ENCODE data around the gene SERPINA4. TPM values are rescaled to one million over a fixed set of nuclear protein-coding genes. Genes with fewer than 3 reads are reported as not detected.

SERPINA4 gene
- total and polyA plus RNA-seq, 2 of the 8 experiments (the other 6 are each of a cell fraction or from before 2014, with no cell fraction given) = not detected

DNA sequence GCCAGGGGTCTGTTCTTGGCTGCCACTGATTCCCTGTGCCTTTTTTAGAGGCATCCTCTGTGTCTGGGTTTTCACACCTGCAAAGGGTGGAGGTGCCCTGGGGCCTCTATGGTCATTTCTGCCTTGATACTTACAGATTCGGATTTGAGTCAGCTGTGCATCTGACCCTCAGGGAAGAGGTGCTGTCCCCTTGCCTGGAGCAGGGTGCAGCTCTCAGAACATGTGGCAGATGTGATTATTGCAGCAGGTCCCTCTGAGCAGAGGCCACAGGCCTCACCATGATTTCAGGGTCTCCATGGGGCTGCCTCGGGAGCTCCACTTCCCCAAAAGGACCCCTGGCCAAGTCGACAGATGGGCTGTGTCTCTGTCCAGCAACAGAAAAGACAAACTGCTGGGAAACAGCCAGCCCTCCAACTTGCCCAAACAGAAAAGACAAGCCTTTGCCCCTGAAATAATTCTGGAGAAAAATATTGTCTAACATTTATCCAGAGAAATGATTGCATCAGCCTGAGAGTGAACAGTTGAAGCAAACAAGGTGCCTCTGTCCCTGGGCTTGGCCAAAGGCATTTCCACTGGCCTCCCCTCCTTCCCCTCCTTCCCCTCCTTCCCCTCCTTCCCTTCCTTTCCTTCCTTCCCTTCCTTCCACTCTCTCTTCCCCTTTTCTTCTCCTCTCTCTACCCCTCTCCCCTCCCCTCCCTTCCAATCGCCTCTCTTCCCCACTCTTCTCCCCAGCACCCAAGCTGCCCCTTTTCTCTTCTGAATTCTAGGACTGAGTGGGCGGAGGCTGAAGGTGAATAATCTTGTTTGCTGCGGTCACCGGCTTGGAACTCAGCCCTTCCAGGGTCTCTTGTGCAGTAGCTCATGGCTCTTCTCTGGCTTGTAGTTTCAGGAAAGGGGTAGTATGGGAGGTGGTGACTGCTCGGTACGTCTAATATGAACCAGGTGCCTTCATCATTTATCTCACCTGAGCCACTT lies 51.6 kb downstream of the SERPINA4 start:
- FAIRE-seq (no peak), DNase-seq (ENCODE audit: low read depth in 1 of 2, low spot score in 2 of 2) (no peak)
- CTCF ChIA-PET (ENCODE audit: partially characterized antibody) = interaction anchor here (0.9 to 1.2 kb wide), 2 partner anchors 8 to 14 kb away, joined by 5 read pairs; no protein-coding TSS in a partner anchor
- no peak overlapping the region for H2BK120ac ChIP-seq (replicated peaks; ENCODE audit: low read depth, low read length)
- no peak overlapping the region for H3K4me2 ChIP-seq (ENCODE audit: insufficient read depth in 1 of 2, low read depth in 2 of 2, low read length in 2 of 2)
- POLR2A ChIA-PET (ENCODE audit: partially characterized antibody) = no interaction called here
- no peak overlapping the region for H4K8ac ChIP-seq (ENCODE audit: extremely low read depth, insufficient read depth, low read length)
- H3K27me3 ChIP-seq (replicated peaks in 1 of 4; ENCODE audit: control insufficient read depth in 3 of 4, extremely low read depth in 1 of 4, insufficient read depth in 3 of 4, low read length in 3 of 4) = no peaks in the 10 kb centered on the region
- H3K4me3 ChIP-seq (ENCODE audit: extremely low read depth in 1 of 4, insufficient read depth in 2 of 4, low read depth in 3 of 4, low read length in 4 of 4) = no peak overlapping the region
- H3K27ac ChIP-seq (ENCODE audit: low read depth, low read length) = no peak overlapping the region
- peaks cover 0 to 13% of the 10 kb centered on the region in 2 experiments; a peak in 2 of 4 replicates for H3K9me3 ChIP-seq (ENCODE audit: insufficient read depth in 2 of 2, low read depth in 1 of 2, low read length in 1 of 2)
- no peak overlapping the region; the same call in 1 of the 2 replicates for H3K18ac ChIP-seq (ENCODE audit: extremely low read depth, low read length)
- H3K79me2 ChIP-seq (ENCODE audit: control insufficient read depth in 1 of 2, insufficient read depth in 2 of 2, low read length in 2 of 2) = no peaks in the 10 kb centered on the region
- H3K36me3 ChIP-seq (ENCODE audit: control insufficient read depth in 2 of 4, insufficient read depth in 4 of 4, low read length in 3 of 4) = no peaks in the 10 kb centered on the region
- no peak overlapping the region for H3K9ac ChIP-seq (replicated peaks in 1 of 4; ENCODE audit: extremely low read depth in 1 of 4, low read depth in 3 of 4, low read length in 3 of 4)
- H3K4me1 ChIP-seq (replicated peaks in 1 of 4; ENCODE audit: control insufficient read depth in 3 of 4, insufficient read depth in 4 of 4, low read length in 3 of 4) = no peaks in the 10 kb centered on the region; a peak in 1 of 7 replicates
- H3K14ac ChIP-seq (ENCODE audit: insufficient read length) = no peak overlapping the region
- 84 to 100% methylated on average over 1 to 8 of the region's 9 CpGs for WGBS, 2 experiments (ENCODE audit: extremely low coverage in 1 of 2, insufficient coverage in 1 of 2, insufficient read length in 1 of 2, insufficient replicate concordance in 2 of 2, low coverage in 1 of 2, low lambda C conversion rate in 2 of 2, missing lambda C conversion rate in 1 of 2)
- H4K91ac ChIP-seq (replicated peaks; ENCODE audit: insufficient read length, low read length) = no peak overlapping the region
- H2AK5ac ChIP-seq (ENCODE audit: low read depth, low read length) = no peak overlapping the region
- H2BK20ac ChIP-seq (ENCODE audit: low read length) = no peak overlapping the region
- H3K23me2 ChIP-seq (ENCODE audit: low read depth, low read length) = no peaks in the 10 kb centered on the region
- H2AFZ ChIP-seq (ENCODE audit: low read length) = no peak overlapping the region
- no peak overlapping the region for H4K5ac ChIP-seq (ENCODE audit: insufficient read length, low read depth, low read length)
- H2BK5ac ChIP-seq (ENCODE audit: low read depth, low read length) = no peak overlapping the region
- no peak overlapping the region for H2BK15ac ChIP-seq (ENCODE audit: low read length)
- no peak overlapping the region for H3K56ac ChIP-seq (replicated peaks; ENCODE audit: insufficient read length, low read depth, low read length)
- no peak overlapping the region for H2BK12ac ChIP-seq (ENCODE audit: low read depth, low read length)
- no peaks in the 10 kb centered on the region for H3K79me1 ChIP-seq (ENCODE audit: low read depth, low read length)
- no peak overlapping the region for H3K4ac ChIP-seq (replicated peaks; ENCODE audit: insufficient read length, low read depth, low read length)
- no peaks in the 10 kb centered on the region for H4K20me1 ChIP-seq (replicated peaks in 1 of 2; ENCODE audit: control insufficient read depth in 1 of 2, insufficient read depth in 2 of 2, low read length in 2 of 2)
- H3K23ac ChIP-seq (ENCODE audit: insufficient read length) = no peak overlapping the region

Data from H1 (cell line).